ENCODE measurements around the gene DDA1. TPM values are rescaled to one million over a fixed set of nuclear protein-coding genes. Genes with fewer than 3 reads are reported as not detected.

The DDA1 gene
- total and polyA plus RNA-seq, 9 of the 15 experiments (the other 6 are each of a cell fraction or from before 2014, with no cell fraction given), result 1.4 to 83.8 (median 33.8) TPM

DNA sequence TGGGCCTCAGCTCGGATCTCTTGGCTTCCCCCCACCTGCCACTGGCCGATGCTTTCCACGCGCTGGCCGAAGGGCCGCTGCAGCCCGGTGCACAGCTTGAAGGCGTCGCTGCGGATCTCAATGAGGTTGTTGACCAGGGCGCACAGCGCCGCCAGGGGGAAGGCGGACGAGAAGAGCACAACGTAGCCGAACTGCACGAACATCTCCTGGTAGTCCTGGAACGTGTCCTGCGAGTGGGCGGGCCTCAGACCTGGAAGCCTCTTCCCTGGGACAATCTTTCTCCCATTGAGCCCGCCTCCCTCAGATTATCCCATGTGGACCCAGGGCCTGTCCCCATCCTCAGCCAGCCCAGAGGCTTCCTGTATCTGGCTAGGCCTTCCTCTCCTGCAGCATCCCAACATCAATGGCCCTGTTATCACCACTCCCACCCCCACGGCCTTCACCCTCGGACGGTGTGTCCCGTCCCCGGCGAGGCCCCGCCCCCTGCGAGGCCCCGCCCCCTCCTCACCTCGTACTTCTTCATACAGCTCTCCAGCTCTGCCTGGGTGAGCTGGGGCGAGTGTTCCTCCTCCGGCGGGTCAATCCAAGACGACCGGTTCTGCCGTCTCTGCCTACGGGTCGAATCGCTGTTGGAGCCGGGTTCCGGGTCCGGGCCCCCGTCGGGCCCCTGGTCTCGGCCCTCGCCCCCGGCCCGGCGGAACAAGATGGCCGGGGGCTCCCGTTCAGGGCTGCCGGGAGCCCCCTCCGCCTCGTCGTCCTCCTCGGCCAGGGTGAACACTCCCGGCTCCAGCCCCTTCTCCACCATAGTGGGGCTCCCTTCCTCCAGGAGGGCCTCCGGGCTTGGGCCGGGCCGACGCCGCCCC, 18.5 kb downstream of the DDA1 start (continued):
- no peak for TF ChIP-seq ZNF354B (CRISPR knock-in tag; IDR thresholded peaks at IDR 0.05)
- TF ChIP-seq ZNF316 (IDR thresholded peaks at IDR 0.05), result no peak
- TF ChIP-seq, protein P1, sequence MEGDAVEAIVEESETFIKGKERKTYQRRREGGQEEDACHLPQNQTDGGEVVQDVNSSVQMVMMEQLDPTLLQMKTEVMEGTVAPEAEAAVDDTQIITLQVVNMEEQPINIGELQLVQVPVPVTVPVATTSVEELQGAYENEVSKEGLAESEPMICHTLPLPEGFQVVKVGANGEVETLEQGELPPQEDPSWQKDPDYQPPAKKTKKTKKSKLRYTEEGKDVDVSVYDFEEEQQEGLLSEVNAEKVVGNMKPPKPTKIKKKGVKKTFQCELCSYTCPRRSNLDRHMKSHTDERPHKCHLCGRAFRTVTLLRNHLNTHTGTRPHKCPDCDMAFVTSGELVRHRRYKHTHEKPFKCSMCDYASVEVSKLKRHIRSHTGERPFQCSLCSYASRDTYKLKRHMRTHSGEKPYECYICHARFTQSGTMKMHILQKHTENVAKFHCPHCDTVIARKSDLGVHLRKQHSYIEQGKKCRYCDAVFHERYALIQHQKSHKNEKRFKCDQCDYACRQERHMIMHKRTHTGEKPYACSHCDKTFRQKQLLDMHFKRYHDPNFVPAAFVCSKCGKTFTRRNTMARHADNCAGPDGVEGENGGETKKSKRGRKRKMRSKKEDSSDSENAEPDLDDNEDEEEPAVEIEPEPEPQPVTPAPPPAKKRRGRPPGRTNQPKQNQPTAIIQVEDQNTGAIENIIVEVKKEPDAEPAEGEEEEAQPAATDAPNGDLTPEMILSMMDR (IDR thresholded peaks at IDR 0.05 in 2 of 3, conservative IDR thresholded peaks at IDR 0.05 in 1 of 3; ENCODE audit: insufficient read depth in 2 of 3, low read depth in 1 of 3, low read length in 3 of 3), result peak in 1 of 3 experiments; percentile 31; a peak in 1 of 6 replicates
- peak; percentile 72 for TF ChIP-seq POLR2G (IDR thresholded peaks at IDR 0.05; ENCODE audit: low read depth, low read length)
- TF ChIP-seq RBBP5 (IDR thresholded peaks at IDR 0.05; ENCODE audit: borderline replicate concordance, insufficient read depth, low read length, poor library complexity, severe bottlenecking), result no peak

Data from K562 (cell line).